MM.1S (cell line): Measurements from ENCODE around the gene OR10H3.
"Not testable (repeated sequence)": the region's sequence is repeated elsewhere in the genome, so short reads cannot be mapped to it uniquely, and the experiment has no call there.

Experiments
- DNase-seq: peaks from one replicate; pipeline ENCODE4 v3.0.0-alpha.2; 2015
- H2AFZ ChIP-seq: fragments of 300-600 bp; sonication (generic); 2 replicates; pipeline ENCODE4 v1.6.0; 2016; ENCODE audit warnings: antibody characterized with exemption, low read length
- H3F3A ChIP-seq: fragments of 300-600 bp; sonication (generic); 2 replicates; pipeline ENCODE4 v1.6.1; 2016; ENCODE audit warnings: mild to moderate bottlenecking, antibody characterized with exemption, low read length, moderate library complexity, mixed read lengths; ENCODE audit not compliant: insufficient read depth
- H3K27ac ChIP-seq: fragments of 300-600 bp; sonication (generic); 2 replicates; pipeline ENCODE4 v1.5.1; 2016; ENCODE audit warnings: mild to moderate bottlenecking, low read length
- H3K27me3 ChIP-seq: fragments of 300-600 bp; sonication (generic); replicated peaks from 2 replicates; pipeline ENCODE4 v1.6.0; 2016; ENCODE audit warnings: low read length; ENCODE audit not compliant: insufficient read depth
- H3K36me3 ChIP-seq: fragments of 300-600 bp; sonication (generic); replicated peaks from 2 replicates; pipeline ENCODE4 v1.6.1; 2016; ENCODE audit warnings: mild to moderate bottlenecking, low read length, mixed read lengths; ENCODE audit not compliant: insufficient read depth
- H3K4me1 ChIP-seq: fragments of 300-600 bp; sonication (generic); 2 replicates; pipeline ENCODE4 v1.6.1; 2016; ENCODE audit warnings: low read length, mixed read lengths
- H3K4me2 ChIP-seq: fragments of 300-600 bp; sonication (generic); 2 replicates; pipeline ENCODE4 v1.6.0; 2016; ENCODE audit warnings: low read depth, low read length
- H3K4me3 ChIP-seq: fragments of 300-600 bp; sonication (generic); 2 replicates; pipeline ENCODE4 v1.5.1; 2016; ENCODE audit warnings: low read length, mixed read lengths
- H3K79me2 ChIP-seq: fragments of 300-600 bp; sonication (generic); 2 replicates; pipeline ENCODE4 v1.6.1; 2016; ENCODE audit warnings: mixed run types, low read length, mixed read lengths
- H3K9ac ChIP-seq: fragments of 300-600 bp; sonication (generic); 2 replicates; pipeline ENCODE4 v1.6.1; 2016; ENCODE audit warnings: low read length, mixed read lengths
- H3K9me2 ChIP-seq: fragments of 300-600 bp; sonication (generic); replicated peaks from 2 replicates; pipeline ENCODE4 v1.6.1; 2016; ENCODE audit warnings: mild to moderate bottlenecking, low read length, mixed read lengths; ENCODE audit not compliant: insufficient read depth
- H3K9me3 ChIP-seq: fragments of 300-600 bp; sonication (generic); replicated peaks from 2 replicates; pipeline ENCODE4 v1.6.1; 2016; ENCODE audit warnings: mild to moderate bottlenecking, low read length, mixed read lengths; ENCODE audit not compliant: insufficient read depth
- H4K20me1 ChIP-seq: fragments of 300-600 bp; sonication (generic); 2 replicates; pipeline ENCODE4 v1.6.1; 2016; ENCODE audit warnings: mild to moderate bottlenecking, low read length, moderate library complexity, mixed read lengths; ENCODE audit not compliant: insufficient read depth
- EZH2 ChIP-seq: fragments of 300-600 bp; sonication (generic); optimal IDR thresholded peaks from 2 replicates; pipeline ENCODE3; 2017; ENCODE audit warnings: low read depth, mild to moderate bottlenecking, antibody characterized with exemption, low read length, mixed read lengths
- EZH2phosphoT487 ChIP-seq: fragments of 300-600 bp; sonication (generic); IDR thresholded peaks from 2 replicates; pipeline ENCODE4 v1.6.1; 2018; ENCODE audit warnings: antibody characterized with exemption, low read length
- TF ChIP-seq, protein P1 (sequence below): fragments of 300-600 bp; sonication (generic); IDR thresholded peaks from 2 replicates; pipeline ENCODE4 v1.5.1; 2016; ENCODE audit warnings: antibody characterized with exemption, low read length, mixed read lengths

The OR10H3 gene

DNA sequence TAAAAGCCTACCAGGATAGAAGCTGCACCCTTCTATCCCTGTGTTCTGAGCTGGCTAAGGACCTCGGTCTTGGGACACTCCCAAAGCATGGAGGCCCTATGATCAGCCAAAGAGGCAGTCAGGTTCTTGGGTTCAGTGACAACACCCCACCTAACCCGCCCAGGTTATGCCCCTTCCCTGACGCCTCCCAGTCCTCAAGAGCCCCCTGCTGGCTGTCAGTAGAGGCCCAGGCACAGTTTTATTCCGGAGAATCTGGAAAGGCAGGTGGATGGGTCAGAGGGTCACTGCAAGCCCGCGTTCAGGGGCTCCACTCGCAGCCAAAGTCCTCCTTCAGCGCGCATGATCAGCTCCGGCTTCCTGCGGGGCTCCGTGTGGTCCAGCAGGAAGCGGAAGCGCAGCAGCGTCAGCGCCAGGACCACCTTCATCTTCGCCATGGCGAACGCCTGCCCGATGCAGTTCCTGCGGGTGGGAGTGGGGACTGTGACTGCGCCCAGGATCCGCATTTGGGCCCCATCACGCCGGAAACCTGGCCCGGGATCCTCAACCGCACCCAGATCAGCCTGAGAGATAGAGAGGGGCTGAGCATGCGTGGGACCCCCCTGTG, 22.3 kb downstream of the OR10H3 start:
- TF ChIP-seq EZH2phosphoT487: no peak
- TF ChIP-seq, protein P1, sequence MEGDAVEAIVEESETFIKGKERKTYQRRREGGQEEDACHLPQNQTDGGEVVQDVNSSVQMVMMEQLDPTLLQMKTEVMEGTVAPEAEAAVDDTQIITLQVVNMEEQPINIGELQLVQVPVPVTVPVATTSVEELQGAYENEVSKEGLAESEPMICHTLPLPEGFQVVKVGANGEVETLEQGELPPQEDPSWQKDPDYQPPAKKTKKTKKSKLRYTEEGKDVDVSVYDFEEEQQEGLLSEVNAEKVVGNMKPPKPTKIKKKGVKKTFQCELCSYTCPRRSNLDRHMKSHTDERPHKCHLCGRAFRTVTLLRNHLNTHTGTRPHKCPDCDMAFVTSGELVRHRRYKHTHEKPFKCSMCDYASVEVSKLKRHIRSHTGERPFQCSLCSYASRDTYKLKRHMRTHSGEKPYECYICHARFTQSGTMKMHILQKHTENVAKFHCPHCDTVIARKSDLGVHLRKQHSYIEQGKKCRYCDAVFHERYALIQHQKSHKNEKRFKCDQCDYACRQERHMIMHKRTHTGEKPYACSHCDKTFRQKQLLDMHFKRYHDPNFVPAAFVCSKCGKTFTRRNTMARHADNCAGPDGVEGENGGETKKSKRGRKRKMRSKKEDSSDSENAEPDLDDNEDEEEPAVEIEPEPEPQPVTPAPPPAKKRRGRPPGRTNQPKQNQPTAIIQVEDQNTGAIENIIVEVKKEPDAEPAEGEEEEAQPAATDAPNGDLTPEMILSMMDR: peak; percentile 16; the same call in 1 of the 2 replicates
- H3K36me3 ChIP-seq: no peaks in the 10 kb centered on the region
- DNase-seq: no peak
- H3F3A ChIP-seq: no peaks in the 10 kb centered on the region
- peaks cover 99% of the 10 kb centered on the region for H3K27me3 ChIP-seq
- H3K4me2 ChIP-seq: no peak overlapping the region
- H2AFZ ChIP-seq: no peak overlapping the region
- H3K79me2 ChIP-seq: no peaks in the 10 kb centered on the region
- H3K27ac ChIP-seq: no peak overlapping the region
- H3K4me1 ChIP-seq: no peaks in the 10 kb centered on the region
- H4K20me1 ChIP-seq: no peaks in the 10 kb centered on the region
- H3K9ac ChIP-seq: no peak overlapping the region
- H3K4me3 ChIP-seq: no peak overlapping the region
- H3K9me3 ChIP-seq: no peaks in the 10 kb centered on the region
- H3K9me2 ChIP-seq: no peaks in the 10 kb centered on the region

DNA sequence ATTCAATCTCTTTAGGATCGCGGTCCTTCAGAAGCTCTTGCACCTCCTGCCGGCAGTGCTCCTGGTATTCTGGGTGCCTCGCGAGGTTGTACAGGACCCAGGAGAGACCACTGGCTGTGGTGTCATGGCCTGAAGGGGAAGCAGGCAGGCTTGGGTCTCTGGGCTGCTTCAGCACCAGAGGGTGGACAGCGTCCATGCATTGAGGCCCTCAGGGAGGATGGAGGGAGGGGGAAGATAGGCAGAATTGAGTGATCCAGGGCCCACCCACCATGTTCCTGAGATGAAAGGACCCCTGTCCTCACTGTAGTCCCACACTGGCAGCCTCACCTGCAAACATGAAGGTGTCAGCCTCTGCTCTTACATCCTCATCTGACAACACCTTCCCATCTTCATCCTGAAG, 31.8 kb downstream of the OR10H3 start:
- Histone ChIP-seq H3K79me2 (no peaks in the 10 kb centered on the region), H3F3A (no peaks in the 10 kb centered on the region), H2AFZ (no peak overlapping the region), H3K4me1 (no peaks in the 10 kb centered on the region), H3K9me2 (no peaks in the 10 kb centered on the region), H3K4me2 (no peak overlapping the region), H4K20me1 (no peaks in the 10 kb centered on the region), H3K27me3 (peaks cover 55% of the 10 kb centered on the region), H3K9me3 (no peaks in the 10 kb centered on the region), H3K27ac (no peak overlapping the region), H3K36me3 (no peaks in the 10 kb centered on the region), H3K4me3 (no peak overlapping the region), H3K9ac (no peak overlapping the region)
- DNase-seq: no peak
- TF ChIP-seq EZH2phosphoT487 (no peak), EZH2 (no peak)
- TF ChIP-seq, protein P1: no peak

DNA sequence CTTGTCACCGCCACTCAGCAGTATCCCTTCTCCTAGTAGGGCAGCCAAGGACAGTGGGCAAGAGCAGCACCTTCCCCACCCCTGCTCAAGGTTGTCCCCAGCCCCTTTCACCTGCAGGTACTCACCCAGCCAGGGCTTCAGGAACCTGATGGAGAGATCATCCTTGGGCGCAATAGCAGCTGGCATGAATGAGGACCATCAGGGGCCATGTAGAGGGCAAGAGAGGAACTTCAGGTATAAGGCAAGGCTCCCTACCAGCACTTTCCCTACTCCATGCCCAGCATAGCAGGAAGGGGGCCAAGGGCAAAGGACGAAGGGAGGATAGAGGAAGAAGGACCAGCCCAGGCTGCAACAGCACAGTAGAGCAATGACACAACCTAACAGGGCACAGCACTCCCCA, 36.4 kb downstream of the OR10H3 start:
- H4K20me1 ChIP-seq, H3K79me2 ChIP-seq, H3K9me2 ChIP-seq, H3K4me2 ChIP-seq, H3K4me1 ChIP-seq, H3K9me3 ChIP-seq, H3K9ac ChIP-seq, H3K36me3 ChIP-seq, H3F3A ChIP-seq, H3K4me3 ChIP-seq, H3K27ac ChIP-seq, DNase-seq, H2AFZ ChIP-seq: not testable (repeated sequence)
- peaks cover 41% of the 10 kb centered on the region for H3K27me3 ChIP-seq

DNA sequence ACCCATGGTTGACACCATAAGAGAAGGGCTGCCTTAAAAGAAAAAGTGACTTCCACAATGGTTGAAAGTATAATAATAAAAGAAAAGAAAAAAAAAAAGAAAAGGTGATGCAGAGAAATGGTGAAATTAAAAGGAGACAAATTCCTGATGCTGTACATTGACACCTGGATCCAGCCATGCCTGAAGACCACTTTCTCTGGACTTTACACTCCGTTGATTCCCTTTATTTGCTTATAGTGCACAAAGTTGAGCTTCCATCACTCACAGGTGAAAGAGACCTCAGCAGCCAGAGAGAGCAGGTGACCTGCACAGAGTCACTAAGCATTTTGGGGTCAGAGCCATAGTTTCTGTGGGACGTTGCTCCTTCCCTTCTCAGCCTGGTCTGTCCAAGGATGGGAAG, 37.5 kb downstream of the OR10H3 start:
- Histone ChIP-seq H3K4me2 (no peak overlapping the region), H3K9me3 (no peaks in the 10 kb centered on the region), H4K20me1 (no peaks in the 10 kb centered on the region), H3K79me2 (no peaks in the 10 kb centered on the region), H3K4me3 (no peak overlapping the region), H3F3A (no peaks in the 10 kb centered on the region), H3K9ac (no peak overlapping the region), H3K27ac (no peak overlapping the region), H3K36me3 (no peaks in the 10 kb centered on the region), H3K27me3 (peaks cover 34% of the 10 kb centered on the region), H3K4me1 (no peaks in the 10 kb centered on the region), H3K9me2 (no peaks in the 10 kb centered on the region), H2AFZ (no peak overlapping the region)
- no peak for DNase-seq
- TF ChIP-seq EZH2: no peak
- TF ChIP-seq, protein P1: no peak
- no peak for TF ChIP-seq EZH2phosphoT487
